ENCODE measurements around the gene SEC24A. TPM values are rescaled to one million over a fixed set of nuclear protein-coding genes. Genes with fewer than 3 reads are reported as not detected.

The SEC24A gene
- total RNA-seq, 1 experiment from 2014 or later: 30.4 TPM

DNA sequence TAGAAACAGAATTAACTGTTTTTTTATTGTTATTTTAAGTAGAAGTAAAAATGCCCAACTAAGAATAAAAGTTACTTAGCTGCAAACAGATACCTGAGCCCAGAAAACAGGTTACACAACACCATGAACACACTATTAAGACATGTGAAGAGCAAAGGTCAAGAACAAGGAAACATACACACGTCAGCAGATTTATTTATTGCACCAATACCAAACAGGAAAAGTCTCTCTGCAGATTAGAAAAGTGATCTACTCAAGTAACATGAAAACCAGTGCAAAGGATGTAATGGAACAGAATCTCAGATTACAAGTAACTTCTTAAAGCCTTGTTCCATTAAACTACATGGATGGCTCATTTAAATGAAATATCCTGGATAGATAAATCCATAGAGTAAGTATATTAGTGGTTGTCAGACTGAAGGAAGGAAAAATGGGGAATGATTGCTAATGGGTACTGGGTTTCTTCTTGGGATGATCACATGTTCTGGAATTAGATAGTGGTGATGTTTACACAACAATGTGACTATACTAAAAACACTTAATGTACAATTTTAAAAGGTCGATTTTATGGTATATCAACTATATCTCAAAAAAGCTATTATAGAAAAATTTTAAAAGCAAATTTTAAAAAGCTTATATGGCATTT is 22.1 kb upstream of the SEC24A start:
- H2AK5ac ChIP-seq (ENCODE audit: insufficient read length, low read length): no peak overlapping the region
- no peaks in the 10 kb centered on the region for H3K4me1 ChIP-seq (ENCODE audit: insufficient read depth, low read length)
- H3K79me1 ChIP-seq (ENCODE audit: insufficient read depth, low read depth, low read length, poor library complexity, severe bottlenecking): no peaks in the 10 kb centered on the region
- H3K27me3 ChIP-seq (ENCODE audit: insufficient read depth, low read length): no peaks in the 10 kb centered on the region
- DNase-seq: no peak
- Mint-ChIP-seq H3K36me3 (ENCODE audit: insufficient read depth in 1 of 3, low read depth in 3 of 3) (peaks cover 0 to 5% (median 0%) of the 10 kb centered on the region in 3 experiments; a peak in 3 of 7 replicates), H3K9me3 (no peaks in the 10 kb centered on the region), H3K4me3 (no peak overlapping the region), H3K27me3 (ENCODE audit: low read depth) (no peaks in the 10 kb centered on the region), H3K4me1 (no peaks in the 10 kb centered on the region), H3K27ac (peak overlapping the region in 1 of 3 experiments; percentile 37; a peak in 1 of 7 replicates)
- no peak overlapping the region for H2BK120ac ChIP-seq (ENCODE audit: low read depth, low read length, poor library complexity, severe bottlenecking)
- no peaks in the 10 kb centered on the region for H3K23me2 ChIP-seq (ENCODE audit: insufficient read length, low read depth, low read length, poor library complexity, severe bottlenecking)
- H3K27ac ChIP-seq (ENCODE audit: insufficient read length, low read depth, low read length): no peak overlapping the region
- no peak overlapping the region for H3T11ph ChIP-seq (ENCODE audit: low read length)
- H3K4me2 ChIP-seq (ENCODE audit: insufficient read depth, insufficient read length, low read length): no peak overlapping the region
- H4K5ac ChIP-seq (ENCODE audit: insufficient read length, low read depth, low read length): no peak overlapping the region
- no peaks in the 10 kb centered on the region for H3K9me3 ChIP-seq (ENCODE audit: control insufficient read depth, low read depth, low read length)
- no peaks in the 10 kb centered on the region for H3K79me2 ChIP-seq (ENCODE audit: insufficient read depth, low read length)
- no peaks in the 10 kb centered on the region for H4K20me1 ChIP-seq (ENCODE audit: control insufficient read depth, insufficient read depth, insufficient read length)
- H2AFZ ChIP-seq (ENCODE audit: low read length): no peak overlapping the region
- H3K18ac ChIP-seq (ENCODE audit: insufficient read length, low read depth, low read length): no peak overlapping the region
- no peak overlapping the region for H3K9ac ChIP-seq (ENCODE audit: extremely low read depth, insufficient read length, low read length)
- no peak overlapping the region for H3K14ac ChIP-seq (ENCODE audit: insufficient read depth, low read length)
- H3K23ac ChIP-seq (ENCODE audit: insufficient read length, low read depth, low read length): no peak overlapping the region
- H2BK15ac ChIP-seq (ENCODE audit: low read depth, low read length): no peak overlapping the region
- no peak overlapping the region for H2BK12ac ChIP-seq (ENCODE audit: insufficient read length, low read depth, low read length)
- H4K8ac ChIP-seq (replicated peaks; ENCODE audit: insufficient read length, low read depth, low read length): no peak overlapping the region
- WGBS (ENCODE audit: extremely low coverage, insufficient read length, low lambda C conversion rate): no CpG with 5 or more reads among the region's 2 CpGs
- H2BK20ac ChIP-seq (ENCODE audit: low read depth, low read length, poor library complexity, severe bottlenecking): no peak overlapping the region
- H4K91ac ChIP-seq (ENCODE audit: insufficient read length, low read depth, low read length): no peak overlapping the region
- H2BK5ac ChIP-seq (ENCODE audit: insufficient read length, low read length): no peak overlapping the region
- TF ChIP-seq, protein P1, sequence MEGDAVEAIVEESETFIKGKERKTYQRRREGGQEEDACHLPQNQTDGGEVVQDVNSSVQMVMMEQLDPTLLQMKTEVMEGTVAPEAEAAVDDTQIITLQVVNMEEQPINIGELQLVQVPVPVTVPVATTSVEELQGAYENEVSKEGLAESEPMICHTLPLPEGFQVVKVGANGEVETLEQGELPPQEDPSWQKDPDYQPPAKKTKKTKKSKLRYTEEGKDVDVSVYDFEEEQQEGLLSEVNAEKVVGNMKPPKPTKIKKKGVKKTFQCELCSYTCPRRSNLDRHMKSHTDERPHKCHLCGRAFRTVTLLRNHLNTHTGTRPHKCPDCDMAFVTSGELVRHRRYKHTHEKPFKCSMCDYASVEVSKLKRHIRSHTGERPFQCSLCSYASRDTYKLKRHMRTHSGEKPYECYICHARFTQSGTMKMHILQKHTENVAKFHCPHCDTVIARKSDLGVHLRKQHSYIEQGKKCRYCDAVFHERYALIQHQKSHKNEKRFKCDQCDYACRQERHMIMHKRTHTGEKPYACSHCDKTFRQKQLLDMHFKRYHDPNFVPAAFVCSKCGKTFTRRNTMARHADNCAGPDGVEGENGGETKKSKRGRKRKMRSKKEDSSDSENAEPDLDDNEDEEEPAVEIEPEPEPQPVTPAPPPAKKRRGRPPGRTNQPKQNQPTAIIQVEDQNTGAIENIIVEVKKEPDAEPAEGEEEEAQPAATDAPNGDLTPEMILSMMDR (conservative IDR thresholded peaks at IDR 0.05): no peak
- H3K4ac ChIP-seq (ENCODE audit: low read depth, low read length): no peak overlapping the region
- no peak overlapping the region for H3K56ac ChIP-seq (ENCODE audit: insufficient read length, low read depth, low read length)
